Trophoblast cell (in vitro differentiated cells and primary cell): ENCODE results near the gene RPL10.

Experiments used
- DNase-seq, 2 donors: peaks; one replicate each; pipeline ENCODE4 v3.0.0-alpha.2; 2016
- H2AFZ ChIP-seq: 2 replicates; pipeline ENCODE4 v1.6.1; 2013; ENCODE audit warnings: low read length, moderate library complexity, mild to moderate bottlenecking; ENCODE audit not compliant: insufficient read depth, poor library complexity
- H2AK5ac ChIP-seq: 2 replicates; pipeline ENCODE4 v1.6.1; 2013; ENCODE audit warnings: mild to moderate bottlenecking, low read length
- H2BK120ac ChIP-seq: 2 replicates; pipeline ENCODE4 v1.6.1; 2013; ENCODE audit warnings: low read length, mild to moderate bottlenecking, moderate library complexity; ENCODE audit not compliant: insufficient read depth, poor library complexity
- H2BK12ac ChIP-seq: 2 replicates; pipeline ENCODE4 v1.6.1; 2013; ENCODE audit warnings: mild to moderate bottlenecking, low read length, moderate library complexity
- H2BK5ac ChIP-seq: 2 replicates; pipeline ENCODE4 v1.6.1; 2013; ENCODE audit warnings: low read length, low read depth, moderate library complexity, mild to moderate bottlenecking; ENCODE audit not compliant: poor library complexity
- H3K14ac ChIP-seq: 2 replicates; pipeline ENCODE4 v1.6.1; 2013; ENCODE audit warnings: mild to moderate bottlenecking, low read length
- H3K18ac ChIP-seq: 2 replicates; pipeline ENCODE4 v1.6.1; 2013; ENCODE audit warnings: mild to moderate bottlenecking, low read length
- H3K23ac ChIP-seq: 2 replicates; pipeline ENCODE4 v1.6.1; 2013; ENCODE audit warnings: low read length
- H3K27ac ChIP-seq: 2 replicates; pipeline ENCODE4 v1.5.1; 2013; ENCODE audit warnings: low read depth, mild to moderate bottlenecking, inconsistent platforms, low read length, moderate library complexity
- H3K27me3 ChIP-seq: 2 replicates; pipeline ENCODE4 v1.6.1; 2013; ENCODE audit warnings: inconsistent platforms, mild to moderate bottlenecking, low read length, moderate library complexity; ENCODE audit not compliant: insufficient read depth
- H3K36me3 ChIP-seq, 2 experiments: 1 replicate in 1 of 2; 2 replicates in 1 of 2; pipeline ENCODE4 v1.6.1; 2013; ENCODE audit warnings: low read length in 2 of 2, mild to moderate bottlenecking in 2 of 2, moderate library complexity in 1 of 2; ENCODE audit not compliant: insufficient read depth in 2 of 2, control insufficient read depth in 1 of 2
- H3K4ac ChIP-seq: 2 replicates; pipeline ENCODE4 v1.6.1; 2013; ENCODE audit warnings: low read depth, mild to moderate bottlenecking, low read length, moderate library complexity
- H3K4me1 ChIP-seq, 2 experiments: 1 replicate in 1 of 2; 2 replicates in 1 of 2; pipeline ENCODE4 v1.6.1; 2013; ENCODE audit warnings: low read length in 2 of 2, mild to moderate bottlenecking in 2 of 2, moderate library complexity in 1 of 2; ENCODE audit not compliant: insufficient read depth in 2 of 2, control insufficient read depth in 1 of 2
- H3K4me2 ChIP-seq: 2 replicates; pipeline ENCODE4 v1.6.1; 2013; ENCODE audit warnings: inconsistent platforms, mild to moderate bottlenecking, low read length, moderate library complexity
- H3K4me3 ChIP-seq: 2 replicates; pipeline ENCODE4 v1.5.1; 2013; ENCODE audit warnings: mild to moderate bottlenecking, low read depth, low read length, inconsistent platforms
- H3K79me1 ChIP-seq: one replicate; pipeline ENCODE4 v1.6.1; 2013; ENCODE audit warnings: low read length
- H3K79me2 ChIP-seq: 2 replicates; pipeline ENCODE4 v1.6.1; 2013; ENCODE audit warnings: low read length, mild to moderate bottlenecking; ENCODE audit not compliant: control insufficient read depth, insufficient read depth, poor library complexity
- H3K9ac ChIP-seq: 2 replicates; pipeline ENCODE4 v1.6.1; 2013; ENCODE audit warnings: mild to moderate bottlenecking, low read length
- H3K9me3 ChIP-seq: 2 replicates; pipeline ENCODE4 v1.6.1; 2013; ENCODE audit warnings: low read depth, mild to moderate bottlenecking, control low read depth, inconsistent platforms, low read length; ENCODE audit not compliant: insufficient read depth
- H4K12ac ChIP-seq: 2 replicates; pipeline ENCODE4 v1.6.1; 2013; ENCODE audit warnings: low read depth, mild to moderate bottlenecking, low read length, moderate library complexity
- H4K8ac ChIP-seq: 2 replicates; pipeline ENCODE4 v1.6.1; 2013; ENCODE audit warnings: low read depth, mild to moderate bottlenecking, low read length, moderate library complexity
- H4K91ac ChIP-seq: one replicate; pipeline ENCODE4 v1.6.1; 2013; ENCODE audit warnings: low read depth, mild to moderate bottlenecking, low read length, moderate library complexity
- WGBS: extraction: QIAGEN DNeasy Blood & Tissue Kit; methylation state at CpG from one replicate; pipeline ENCODE4 v1.1.7; 2013; ENCODE audit warnings: missing lambda C conversion rate; ENCODE audit not compliant: insufficient read length, insufficient coverage; ENCODE audit errors: extremely low coverage; 5-methylcytosine and 5-hydroxymethylcytosine counted together

Gene RPL10

GRCh38 chrX:154355776-154356140 is 42.4 kb upstream of the RPL10 start:
- Histone ChIP-seq H2AK5ac (no peak overlapping the region), H2AFZ (no peak overlapping the region), H3K27ac (no peak overlapping the region), H3K18ac (no peak overlapping the region), H3K4me2 (no peak overlapping the region), H2BK120ac (no peak overlapping the region), H3K79me1 (no peaks in the 10 kb centered on the region), H3K14ac (no peak overlapping the region), H3K9ac (no peak overlapping the region), H4K8ac (no peak overlapping the region), H3K23ac (no peak overlapping the region), H3K4me1 (no peaks in the 10 kb centered on the region), H3K27me3 (no peaks in the 10 kb centered on the region), H4K12ac (no peak overlapping the region), H3K9me3 (no peaks in the 10 kb centered on the region), H2BK5ac (no peak overlapping the region), H3K4ac (no peak overlapping the region), H3K79me2 (no peaks in the 10 kb centered on the region), H4K91ac (no peak overlapping the region), H3K4me3 (no peak overlapping the region), H2BK12ac (no peak overlapping the region), H3K36me3 (peaks cover 100% of the 10 kb centered on the region in 2 experiments)
- no peak for DNase-seq
- no CpG with 5 or more reads among the region's 12 CpGs for WGBS

GRCh38 chrX:154356596-154356995 is 41.6 kb upstream of the RPL10 start:
- no peak overlapping the region for H4K91ac ChIP-seq
- H3K36me3 ChIP-seq = peaks cover 97 to 98% of the 10 kb centered on the region in 2 experiments
- H3K4me3 ChIP-seq = no peak overlapping the region
- no peak overlapping the region for H4K12ac ChIP-seq
- no peaks in the 10 kb centered on the region for H3K4me1 ChIP-seq
- no peak overlapping the region for H2BK5ac ChIP-seq
- no peak overlapping the region for H3K18ac ChIP-seq
- WGBS = no CpG with 5 or more reads among the region's 13 CpGs
- H3K4ac ChIP-seq = no peak overlapping the region
- no peak overlapping the region for H3K4me2 ChIP-seq
- no peak overlapping the region for H3K23ac ChIP-seq
- no peak overlapping the region for H2BK120ac ChIP-seq
- no peak overlapping the region for H3K9ac ChIP-seq
- no peak for DNase-seq
- H3K27me3 ChIP-seq = no peaks in the 10 kb centered on the region
- no peak overlapping the region for H3K27ac ChIP-seq
- no peak overlapping the region for H2AK5ac ChIP-seq
- H3K79me1 ChIP-seq = no peaks in the 10 kb centered on the region
- H3K79me2 ChIP-seq = no peaks in the 10 kb centered on the region
- no peak overlapping the region for H3K14ac ChIP-seq
- no peak overlapping the region for H2AFZ ChIP-seq
- no peaks in the 10 kb centered on the region for H3K9me3 ChIP-seq
- no peak overlapping the region for H2BK12ac ChIP-seq
- no peak overlapping the region for H4K8ac ChIP-seq

GRCh38 chrX:154357205-154357604 is 41.0 kb upstream of the RPL10 start:
- WGBS = no CpG with 5 or more reads among the region's 27 CpGs
- no peaks in the 10 kb centered on the region for H3K9me3 ChIP-seq

GRCh38 chrX:154358011-154358410 is 40.2 kb upstream of the RPL10 start:
- Histone ChIP-seq H4K91ac (no peak overlapping the region), H2BK5ac (no peak overlapping the region), H3K9ac (no peak overlapping the region), H4K8ac (no peak overlapping the region), H3K4ac (no peak overlapping the region), H3K27ac (no peak overlapping the region), H3K79me2 (no peaks in the 10 kb centered on the region), H3K18ac (no peak overlapping the region), H3K79me1 (no peaks in the 10 kb centered on the region), H3K27me3 (no peaks in the 10 kb centered on the region), H3K9me3 (no peaks in the 10 kb centered on the region), H3K4me3 (peak overlapping the region; percentile 10), H3K4me2 (no peak overlapping the region), H4K12ac (no peak overlapping the region), H3K14ac (no peak overlapping the region), H3K23ac (no peak overlapping the region), H2AFZ (no peak overlapping the region), H3K4me1 (no peaks in the 10 kb centered on the region), H2BK12ac (no peak overlapping the region), H3K36me3 (peaks cover 97 to 98% of the 10 kb centered on the region in 2 experiments), H2BK120ac (no peak overlapping the region), H2AK5ac (no peak overlapping the region)
- no CpG with 5 or more reads among the region's 11 CpGs for WGBS
- DNase-seq = no peak

More at GRCh38 chrX:154357205-154357604, 41.0 kb upstream of the RPL10 start:
- Histone ChIP-seq H3K4me2 (no peak overlapping the region), H3K27me3 (no peaks in the 10 kb centered on the region), H2BK5ac (no peak overlapping the region), H3K4me3 (no peak overlapping the region), H2BK12ac (no peak overlapping the region), H2AK5ac (no peak overlapping the region), H3K79me2 (no peaks in the 10 kb centered on the region), H2BK120ac (no peak overlapping the region), H3K79me1 (no peaks in the 10 kb centered on the region), H4K91ac (no peak overlapping the region), H3K27ac (no peak overlapping the region), H4K12ac (no peak overlapping the region), H3K23ac (no peak overlapping the region), H4K8ac (no peak overlapping the region), H2AFZ (no peak overlapping the region), H3K4ac (no peak overlapping the region), H3K18ac (no peak overlapping the region), H3K9ac (no peak overlapping the region), H3K36me3 (peaks cover 97 to 98% of the 10 kb centered on the region in 2 experiments), H3K14ac (no peak overlapping the region), H3K4me1 (no peaks in the 10 kb centered on the region)
- DNase-seq = no peak
